ENCODE data around the gene RALGAPA1.

- no peak for TF ChIP-seq POLR2A (IDR thresholded peaks at IDR 0.05)
- TF ChIP-seq CTCF (IDR thresholded peaks at IDR 0.05): no peak
These were observed 130.6 kb downstream of the RALGAPA1 start for GRCh38 chr14:35678403-35679028.

All from prostate gland (tissue), 2 donors.